SH-SY5Y (cell line): ENCODE data around the gene RASL10B.

Experiments used
- GATA2 ChIP-seq: IDR thresholded peaks from 2 replicates; pipeline ENCODE4 v1.6.1; 2011; ENCODE audit warnings: mild to moderate bottlenecking, low read depth, low read length
- GATA3 ChIP-seq: IDR thresholded peaks from 2 replicates; pipeline ENCODE4 v1.6.1; 2011; ENCODE audit warnings: low read depth, mild to moderate bottlenecking, low read length, moderate library complexity

DNA sequence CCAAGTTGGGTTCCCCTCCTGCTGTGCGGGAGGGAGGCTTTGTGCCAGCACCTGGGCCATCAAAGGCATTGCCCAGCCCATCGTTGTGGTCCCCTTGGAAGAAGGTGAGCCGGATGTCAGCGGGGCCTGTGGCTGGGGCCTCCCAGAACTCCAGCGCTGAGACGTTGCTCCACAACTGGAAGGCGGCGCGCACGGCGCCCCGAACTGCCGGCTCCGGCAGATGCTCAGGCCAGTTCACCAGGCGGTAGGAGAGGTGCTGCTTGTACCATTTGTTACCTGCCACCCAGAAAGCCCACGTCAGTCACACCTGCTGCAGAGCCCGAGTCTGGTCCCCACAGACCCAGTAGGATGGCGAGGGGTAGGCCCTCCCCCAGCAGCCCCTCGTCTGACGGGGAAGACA is 41.7 kb downstream of the RASL10B start:
- no peak for TF ChIP-seq GATA3
- TF ChIP-seq GATA2: no peak
